CD14-positive monocyte (primary cell): ENCODE data around the gene CHN1. TPM values are rescaled to one million over a fixed set of nuclear protein-coding genes. Genes with fewer than 3 reads are reported as not detected.

Experiments used
- DNase-seq, 3 donors: peaks; one replicate each; pipeline ENCODE4 v3.0.0-alpha.2; 2011 to 2022
- H2AFZ ChIP-seq: 2 replicates; pipeline ENCODE4 v1.6.0; 2012; ENCODE audit warnings: mild to moderate bottlenecking, low read depth, low read length, inconsistent platforms; ENCODE audit not compliant: insufficient read depth, poor library complexity, severe bottlenecking
- H3K27ac ChIP-seq, 2 donors: 1 replicate in 1 of 2; 2 replicates in 1 of 2; pipeline ENCODE4 v1.5.1; 2012 to 2013; ENCODE audit warnings: low read length in 2 of 2, control low read depth in 1 of 2, inconsistent platforms in 1 of 2, low read depth in 1 of 2, mild to moderate bottlenecking in 1 of 2
- H3K27me3 ChIP-seq, 2 donors: one replicate each; pipeline versions ENCODE4 v1.6.0 to v1.6.1; 2011 to 2013; ENCODE audit warnings: low read length in 2 of 2; ENCODE audit not compliant: control insufficient read depth in 2 of 2, insufficient read depth in 2 of 2
- H3K36me3 ChIP-seq, 2 donors: replicated peaks in 1 of 2; 1 replicate in 1 of 2; 2 replicates in 1 of 2; pipeline versions ENCODE4 v1.5.1 to v1.6.1; 2012 to 2013; ENCODE audit warnings: low read length in 2 of 2, control low read depth in 1 of 2, inconsistent platforms in 1 of 2, mild to moderate bottlenecking in 1 of 2; ENCODE audit not compliant: insufficient read depth in 2 of 2, control insufficient read depth in 1 of 2
- H3K4me1 ChIP-seq, 2 donors: 1 replicate in 1 of 2; 2 replicates in 1 of 2; pipeline versions ENCODE4 v1.5.1 to v1.6.1; 2012 to 2013; ENCODE audit warnings: low read length in 2 of 2, control low read depth in 1 of 2, inconsistent platforms in 1 of 2, mild to moderate bottlenecking in 1 of 2, moderate library complexity in 1 of 2; ENCODE audit not compliant: insufficient read depth in 2 of 2, control insufficient read depth in 1 of 2
- H3K4me2 ChIP-seq: replicated peaks from 2 replicates; pipeline ENCODE3; 2012; ENCODE audit warnings: low read length, moderate library complexity, mild to moderate bottlenecking; ENCODE audit not compliant: poor library complexity, severe bottlenecking; ENCODE audit errors: extremely low read depth
- H3K4me3 ChIP-seq, 3 experiments: fragments of 200-600 bp in 1 of 3; sonication (generic) in 1 of 3; replicated peaks in 1 of 3; 1 replicate in 2 of 3; 2 replicates in 1 of 3; pipeline ENCODE4 v1.5.1; 2011 to 2013; ENCODE audit warnings: low read length in 3 of 3, mild to moderate bottlenecking in 3 of 3, control low read depth in 2 of 3, low read depth in 2 of 3, inconsistent platforms in 1 of 3, moderate library complexity in 1 of 3
- H3K79me2 ChIP-seq: 2 replicates; pipeline ENCODE4 v1.6.0; 2012; ENCODE audit warnings: mild to moderate bottlenecking, control low read depth, inconsistent platforms, low read length, moderate library complexity; ENCODE audit not compliant: insufficient read depth
- H3K9ac ChIP-seq: 2 replicates; pipeline ENCODE4 v1.6.0; 2017; ENCODE audit warnings: low read length, mild to moderate bottlenecking; ENCODE audit not compliant: insufficient read depth, poor library complexity, severe bottlenecking
- H3K9me3 ChIP-seq, 2 donors: replicated peaks in 1 of 2; 1 replicate in 1 of 2; 2 replicates in 1 of 2; pipeline versions ENCODE4 v1.5.1 to v1.6.1; 2012 to 2013; ENCODE audit warnings: low read length in 2 of 2, control low read depth in 1 of 2; ENCODE audit not compliant: control insufficient read depth in 1 of 2, insufficient read depth in 1 of 2
- H4K20me1 ChIP-seq: 2 replicates; pipeline ENCODE4 v1.6.0; 2012; ENCODE audit warnings: mild to moderate bottlenecking, low read length, control low read depth, moderate library complexity; ENCODE audit not compliant: insufficient read depth
- H3K27ac Mint-ChIP-seq, 7 donors: one replicate each; pipeline ENCODE4 v1.8.0; 2020; ENCODE audit warnings: mild to moderate bottlenecking in 7 of 7, mixed read lengths in 7 of 7, moderate library complexity in 6 of 7, inconsistent platforms in 2 of 7
- H3K27me3 Mint-ChIP-seq, 3 donors: one replicate each; pipeline ENCODE4 v1.8.0; 2021 to 2022; ENCODE audit warnings: low read depth in 3 of 3, mild to moderate bottlenecking in 3 of 3, mixed read lengths in 3 of 3, moderate library complexity in 3 of 3, inconsistent platforms in 1 of 3
- H3K36me3 Mint-ChIP-seq, 2 donors: one replicate each; pipeline ENCODE4 v1.8.0; 2020; ENCODE audit warnings: mixed read lengths in 2 of 2, inconsistent platforms in 1 of 2, mild to moderate bottlenecking in 1 of 2
- H3K4me1 Mint-ChIP-seq: one replicate; pipeline ENCODE4 v1.8.0; 2020; ENCODE audit warnings: mild to moderate bottlenecking, mixed read lengths
- H3K4me3 Mint-ChIP-seq, 2 donors: one replicate each; pipeline ENCODE4 v1.8.0; 2020; ENCODE audit warnings: mild to moderate bottlenecking in 2 of 2, mixed read lengths in 2 of 2, moderate library complexity in 1 of 2
- H3K9me3 Mint-ChIP-seq, 7 donors: one replicate each; pipeline ENCODE4 v1.8.0; 2020 to 2022; ENCODE audit warnings: mixed read lengths in 7 of 7, mild to moderate bottlenecking in 6 of 7, moderate library complexity in 6 of 7, inconsistent platforms in 2 of 7
- CTCF ChIP-seq: fragments of 200-600 bp; IDR thresholded peaks from one replicate; pipeline ENCODE4 v1.8.0; 2022; ENCODE audit warnings: antibody characterized with exemption, mild to moderate bottlenecking
- WGBS: methylation state at CpG from one replicate; pipeline ENCODE4 v1.1.5; 2013; ENCODE audit warnings: missing lambda C conversion rate; ENCODE audit not compliant: insufficient coverage; 5-methylcytosine and 5-hydroxymethylcytosine counted together
- intact Hi-C, 2 donors: fragments of 100-400 bp; cut with micrococcal nuclease; formaldehyde crosslinking; loops; one replicate each; pipeline versions ENCODE4 v1.15.0 to v1.15.1; 2023
- polyA plus RNA-seq, 3 donors: library from polyadenylated mRNA; depleted of rRNA in 1 of 3; unstranded in 2 of 3; stranded (reverse) in 1 of 3; fragments of 300-500 nt in 2 of 3; fragments of >200 nt in 1 of 3; fragmentation: Illumina TruSeq in 2 of 3; gene quantifications; 1 replicate in 2 of 3; 2 replicates in 1 of 3; pipeline ENCODE4 v1.2.3, GENCODE V29; 2012 to 2021

The CHN1 gene
- polyA plus RNA-seq, 3 donors: 0.36 TPM; not detected in 2

DNA sequence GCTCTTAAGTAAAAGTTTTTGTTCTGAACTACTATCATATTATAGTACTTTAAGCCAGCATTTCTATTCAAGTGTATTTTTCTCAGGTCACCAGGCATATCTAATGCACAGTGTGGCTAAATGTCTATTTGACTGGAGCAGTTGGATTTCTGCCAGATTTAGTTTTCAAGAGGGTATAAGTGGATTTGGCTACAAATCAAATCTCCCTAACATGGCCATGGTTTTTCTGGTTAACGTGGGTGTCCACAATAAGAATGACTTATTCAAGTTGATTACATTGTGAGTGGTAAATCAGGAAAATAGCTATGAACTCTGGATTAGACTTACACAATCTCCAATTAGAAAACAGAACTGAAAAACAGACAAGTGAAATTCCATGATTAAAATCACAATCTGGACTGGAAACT is 5.7 kb upstream of the CHN1 start:
- Histone ChIP-seq H4K20me1 (no peaks in the 10 kb centered on the region), H3K4me2 (no peak overlapping the region), H3K9ac (no peak overlapping the region), H3K36me3 (no peaks in the 10 kb centered on the region), H3K27me3 (peaks cover 44 to 50% of the 10 kb centered on the region in 2 donors), H3K4me3 (no peak overlapping the region), H3K79me2 (no peaks in the 10 kb centered on the region), H3K4me1 (no peaks in the 10 kb centered on the region), H3K9me3 (peaks cover 0 to 3% of the 10 kb centered on the region in 2 donors), H3K27ac (no peak overlapping the region), H2AFZ (no peak overlapping the region)
- no peaks in the 10 kb centered on the region for H3K36me3 Mint-ChIP-seq
- peaks cover 0 to 9% (median 5%) of the 10 kb centered on the region in 7 donors for H3K9me3 Mint-ChIP-seq
- H3K4me3 Mint-ChIP-seq: no peak overlapping the region
- H3K27me3 Mint-ChIP-seq: peaks cover 47 to 56% (median 51%) of the 10 kb centered on the region in 3 donors
- no peaks in the 10 kb centered on the region for H3K4me1 Mint-ChIP-seq
- intact Hi-C loops: no loop called here
- DNase-seq: no peak
- no CpG with 5 or more reads among the region's 1 CpG for WGBS
- no peak overlapping the region for H3K27ac Mint-ChIP-seq
- no peak for TF ChIP-seq CTCF

GRCh38 chr2:175009917-175010621 is 4.9 kb upstream of the CHN1 start:
- Histone ChIP-seq H3K4me1 (peaks cover 4 to 5% of the 10 kb centered on the region in 2 donors), H3K36me3 (no peaks in the 10 kb centered on the region), H3K27me3 (peaks cover 50 to 57% of the 10 kb centered on the region in 2 donors), H4K20me1 (no peaks in the 10 kb centered on the region), H2AFZ (no peak overlapping the region), H3K4me3 (no peak overlapping the region), H3K9ac (no peak overlapping the region), H3K9me3 (peaks cover 0 to 9% of the 10 kb centered on the region in 2 donors), H3K27ac (no peak overlapping the region), H3K4me2 (no peak overlapping the region), H3K79me2 (no peaks in the 10 kb centered on the region)
- WGBS: 100% methylated on average over 2 of the region's 3 CpGs
- no peak for TF ChIP-seq CTCF
- H3K27me3 Mint-ChIP-seq: peaks cover 51 to 64% (median 53%) of the 10 kb centered on the region in 3 donors
- intact Hi-C loops: no loop called here
- peaks cover 0 to 8% (median 5%) of the 10 kb centered on the region in 7 donors for H3K9me3 Mint-ChIP-seq
- no peak overlapping the region for H3K4me3 Mint-ChIP-seq
- DNase-seq: no peak
- no peaks in the 10 kb centered on the region for H3K36me3 Mint-ChIP-seq
- no peak overlapping the region for H3K27ac Mint-ChIP-seq
- no peaks in the 10 kb centered on the region for H3K4me1 Mint-ChIP-seq
